ENCODE data around the gene DIP2C.
A peak's percentile ranks its signal among the peaks of the same experiment; 100 is the strongest.

Gene DIP2C

DNA sequence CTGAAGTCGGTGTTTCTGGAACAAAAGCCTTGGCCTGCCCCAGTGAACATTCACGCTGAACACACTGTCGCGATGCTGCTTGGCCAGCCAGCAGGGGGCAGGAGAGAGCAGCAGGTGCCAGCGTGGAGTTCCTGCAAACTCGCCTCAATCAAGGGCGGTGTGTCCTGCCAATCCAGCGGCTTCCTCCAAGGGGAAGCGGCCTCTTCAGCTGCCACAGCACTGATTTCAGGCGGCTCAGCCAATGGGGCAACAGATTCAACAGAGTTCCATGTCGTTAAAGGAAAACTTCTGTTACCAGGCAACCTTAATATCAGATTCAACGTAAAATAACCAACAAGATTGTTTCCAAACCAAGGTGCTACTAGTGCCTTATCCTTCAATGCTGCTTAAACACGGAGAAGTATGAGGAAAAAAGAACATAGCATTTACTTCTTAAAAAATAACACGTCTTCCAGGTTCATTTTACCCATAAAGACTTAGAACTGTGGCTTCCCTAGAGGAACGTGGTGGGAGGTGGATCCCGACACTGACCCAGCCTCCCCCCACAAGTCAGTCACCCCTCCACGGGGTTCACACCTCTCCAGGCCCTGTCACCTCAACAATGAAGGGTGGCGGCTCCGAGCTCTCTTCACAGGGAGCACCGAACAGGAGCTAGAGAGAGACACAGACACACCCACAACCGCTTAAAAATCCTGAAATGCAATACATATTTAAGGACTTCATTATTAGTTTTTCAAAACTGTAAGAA, 178.2 kb downstream of the DIP2C start:
- in situ Hi-C loops (cut with MboI; ENCODE audit: low sequenced_read_pairs, unreplicated experiment), result loop anchor here (25.0 kb wide), 1 partner anchor 276 kb away; no protein-coding TSS in a partner anchor
- DNase-seq (ENCODE audit: low spot score), result peak; percentile 89
- TF ChIP-seq, protein P1, sequence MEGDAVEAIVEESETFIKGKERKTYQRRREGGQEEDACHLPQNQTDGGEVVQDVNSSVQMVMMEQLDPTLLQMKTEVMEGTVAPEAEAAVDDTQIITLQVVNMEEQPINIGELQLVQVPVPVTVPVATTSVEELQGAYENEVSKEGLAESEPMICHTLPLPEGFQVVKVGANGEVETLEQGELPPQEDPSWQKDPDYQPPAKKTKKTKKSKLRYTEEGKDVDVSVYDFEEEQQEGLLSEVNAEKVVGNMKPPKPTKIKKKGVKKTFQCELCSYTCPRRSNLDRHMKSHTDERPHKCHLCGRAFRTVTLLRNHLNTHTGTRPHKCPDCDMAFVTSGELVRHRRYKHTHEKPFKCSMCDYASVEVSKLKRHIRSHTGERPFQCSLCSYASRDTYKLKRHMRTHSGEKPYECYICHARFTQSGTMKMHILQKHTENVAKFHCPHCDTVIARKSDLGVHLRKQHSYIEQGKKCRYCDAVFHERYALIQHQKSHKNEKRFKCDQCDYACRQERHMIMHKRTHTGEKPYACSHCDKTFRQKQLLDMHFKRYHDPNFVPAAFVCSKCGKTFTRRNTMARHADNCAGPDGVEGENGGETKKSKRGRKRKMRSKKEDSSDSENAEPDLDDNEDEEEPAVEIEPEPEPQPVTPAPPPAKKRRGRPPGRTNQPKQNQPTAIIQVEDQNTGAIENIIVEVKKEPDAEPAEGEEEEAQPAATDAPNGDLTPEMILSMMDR (IDR thresholded peaks at IDR 0.05; ENCODE audit: borderline replicate concordance, control extremely low read depth, extremely low read depth, insufficient read depth, missing control alignments), result peak; percentile 98

DNA sequence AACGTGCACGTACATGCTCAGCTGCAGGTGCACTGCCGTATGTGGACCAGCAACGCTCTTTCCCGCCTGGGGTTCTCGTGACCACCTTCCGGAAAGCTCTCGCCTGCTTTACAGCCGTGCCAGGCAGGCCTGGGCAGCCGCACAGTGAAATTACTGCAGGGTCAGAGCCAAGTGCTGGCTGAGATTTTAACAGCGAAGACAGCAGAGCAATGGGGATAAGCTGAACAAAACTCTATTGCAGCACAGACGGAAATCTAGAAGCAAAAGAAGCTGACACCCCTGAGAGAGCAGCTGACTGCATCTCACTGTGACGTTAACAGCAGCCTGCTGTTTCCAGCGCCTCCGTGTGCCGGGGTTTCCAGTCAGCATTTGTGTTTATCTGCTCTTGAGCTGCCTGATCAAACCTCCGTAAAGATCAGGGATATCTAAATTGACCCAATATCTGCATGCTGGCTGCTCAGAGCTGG, 179.0 kb downstream of the DIP2C start:
- no peak for DNase-seq (ENCODE audit: low spot score)
- in situ Hi-C loops (cut with MboI; ENCODE audit: low sequenced_read_pairs, unreplicated experiment), result loop anchor here (25.0 kb wide), 1 partner anchor 277 kb away; no protein-coding TSS in a partner anchor
- TF ChIP-seq, protein P1 (IDR thresholded peaks at IDR 0.05; ENCODE audit: borderline replicate concordance, control extremely low read depth, extremely low read depth, insufficient read depth, missing control alignments), result no peak

DNA sequence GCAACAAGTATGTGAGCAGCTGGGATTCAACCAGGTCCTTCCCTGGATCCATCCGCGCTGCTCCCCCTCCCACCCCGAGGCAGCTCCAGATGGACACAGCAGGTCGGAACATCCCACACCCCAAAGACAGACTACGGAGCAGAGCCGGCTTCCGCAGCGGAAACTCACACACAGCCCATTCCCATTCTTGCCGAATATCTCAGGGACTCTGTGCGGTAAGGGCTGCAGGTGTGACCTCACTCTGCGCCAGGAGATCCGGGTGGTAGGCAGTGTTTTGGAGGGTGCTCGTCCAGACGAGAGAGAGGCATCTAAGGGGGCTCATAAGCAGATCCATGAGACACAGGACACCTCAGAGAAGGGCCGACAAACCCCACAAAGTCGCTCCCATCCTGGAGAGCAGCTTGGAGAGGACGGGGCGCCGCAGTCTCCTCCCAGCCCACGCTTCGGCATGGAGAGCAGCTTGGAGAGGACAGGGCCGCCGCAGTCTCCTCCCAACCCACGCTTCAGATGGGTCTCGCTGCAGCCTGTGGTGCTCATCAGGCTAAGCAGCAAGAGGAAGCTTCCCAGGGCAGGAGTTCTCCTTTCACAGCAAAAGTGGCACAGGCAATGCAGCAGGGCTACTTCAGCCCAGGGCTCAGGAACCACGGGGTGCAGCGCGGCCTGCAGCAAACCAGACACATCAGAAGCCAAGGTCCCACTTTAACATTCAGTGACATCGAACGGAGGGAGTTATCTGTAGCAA, 179.9 kb downstream of the DIP2C start:
- TF ChIP-seq, protein P1 (IDR thresholded peaks at IDR 0.05; ENCODE audit: borderline replicate concordance, control extremely low read depth, extremely low read depth, insufficient read depth, missing control alignments), result no peak
- in situ Hi-C loops (cut with MboI; ENCODE audit: low sequenced_read_pairs, unreplicated experiment), result loop anchor here (25.0 kb wide), 1 partner anchor 278 kb away; no protein-coding TSS in a partner anchor
- DNase-seq (ENCODE audit: low spot score), result no peak

DNA sequence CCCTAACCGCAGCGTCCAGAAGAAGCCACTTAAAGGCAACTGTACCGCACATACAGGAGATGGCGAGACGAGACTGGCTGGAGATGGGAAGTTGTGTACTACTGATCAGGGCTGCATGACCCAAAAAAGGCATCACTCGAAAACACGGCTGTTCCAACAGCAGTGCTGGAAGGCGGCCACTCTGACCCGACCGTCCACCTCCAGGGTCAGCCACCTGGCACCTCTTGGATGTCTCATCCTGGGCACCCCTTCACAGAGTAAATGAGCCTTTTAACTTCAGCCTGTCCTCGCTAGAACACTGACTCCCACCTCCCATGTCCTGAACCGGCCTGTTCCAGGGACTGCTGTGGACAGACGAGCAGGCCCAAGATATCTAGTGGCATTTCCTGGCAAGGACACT, 180.7 kb downstream of the DIP2C start:
- TF ChIP-seq, protein P1 (IDR thresholded peaks at IDR 0.05; ENCODE audit: borderline replicate concordance, control extremely low read depth, extremely low read depth, insufficient read depth, missing control alignments), result no peak
- DNase-seq (ENCODE audit: low spot score), result no peak
- in situ Hi-C loops (cut with MboI; ENCODE audit: low sequenced_read_pairs, unreplicated experiment), result loop anchor here (25.0 kb wide), 1 partner anchor 279 kb away; no protein-coding TSS in a partner anchor

DNA sequence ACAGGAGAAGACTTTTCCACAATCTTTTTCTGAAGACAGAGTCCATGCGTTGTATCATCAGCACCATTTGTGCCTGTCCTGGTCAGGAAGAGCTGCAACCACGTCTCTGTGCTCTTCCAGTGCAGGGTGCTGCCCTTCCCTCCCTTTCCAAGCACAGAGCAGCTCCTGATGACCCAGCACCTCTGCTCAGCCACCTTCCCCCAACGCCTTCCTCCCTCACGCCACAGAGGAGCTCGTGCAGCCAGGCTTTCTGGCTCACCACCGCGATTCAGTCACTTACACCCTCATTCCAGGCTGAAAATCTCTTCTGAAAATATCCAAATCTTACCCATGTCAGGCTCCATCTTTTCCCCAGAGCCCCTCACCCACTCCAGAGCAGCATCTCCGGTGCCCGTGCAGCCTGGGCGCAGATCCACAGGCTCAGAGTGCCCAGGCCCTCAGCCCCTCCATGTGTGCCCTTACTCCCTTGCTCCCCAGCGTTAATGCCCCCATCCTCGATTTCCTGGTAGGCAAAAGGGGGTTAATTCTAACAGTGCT, 181.5 kb downstream of the DIP2C start:
- in situ Hi-C loops (cut with MboI; ENCODE audit: low sequenced_read_pairs, unreplicated experiment), result loop anchor here (25.0 kb wide), 1 partner anchor 279 kb away; no protein-coding TSS in a partner anchor
- DNase-seq (ENCODE audit: low spot score), result no peak
- TF ChIP-seq, protein P1 (IDR thresholded peaks at IDR 0.05; ENCODE audit: borderline replicate concordance, control extremely low read depth, extremely low read depth, insufficient read depth, missing control alignments), result no peak

DNA sequence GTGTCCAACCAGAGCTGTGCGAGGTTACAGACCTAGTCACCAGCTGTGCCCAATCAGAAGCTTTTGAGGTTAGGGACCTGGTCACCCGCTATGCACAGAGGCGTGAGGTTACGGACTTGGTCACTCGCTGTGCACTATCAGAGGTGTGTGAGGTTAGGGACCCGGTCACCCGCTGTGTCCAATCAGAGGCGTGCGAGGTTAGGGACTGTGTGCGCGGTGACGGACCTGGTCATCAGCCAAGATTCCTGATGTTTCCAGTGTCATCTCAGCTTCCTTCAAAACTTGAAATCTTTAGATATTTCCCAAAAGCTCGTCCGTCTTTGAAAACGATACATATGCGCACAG, 182.1 kb downstream of the DIP2C start:
- TF ChIP-seq, protein P1 (IDR thresholded peaks at IDR 0.05; ENCODE audit: borderline replicate concordance, control extremely low read depth, extremely low read depth, insufficient read depth, missing control alignments), result no peak
- in situ Hi-C loops (cut with MboI; ENCODE audit: low sequenced_read_pairs, unreplicated experiment), result loop anchor here (25.0 kb wide), 1 partner anchor 280 kb away; no protein-coding TSS in a partner anchor
- DNase-seq (ENCODE audit: low spot score), result no peak

Measured in GM13976 (cell line).